IMR-90 (cell line): ENCODE results near the gene EPHA5. TPM values are rescaled to one million over a fixed set of nuclear protein-coding genes. Genes with fewer than 3 reads are reported as not detected.
"Not testable (repeated sequence)": the region's sequence is repeated elsewhere in the genome, so short reads cannot be mapped to it uniquely, and the experiment has no call there.

ENCODE experiments used
- ATAC-seq: fragments of 200-7000 bp; cut with Tn5 transposase; 2 replicates; pipeline ENCODE4 v1.9.1; 2020; ENCODE audit warnings: low read depth, mild to moderate bottlenecking, moderate library complexity
- BruUV-seq: library from RNA; stranded (reverse); fragments of 400-500 nt; replicated peaks from 2 replicates; lab custom pipeline; 2021; lab: Mats Ljungman, UMichigan
- CTCF ChIA-PET: fragments of 300-600 bp; formaldehyde crosslinking; extraction: SDS; loops from one replicate; lab custom pipeline; 2021; ENCODE audit warnings: antibody characterized with exemption; lab: Yijun Ruan, JAX
- POLR2A ChIA-PET: fragments of 300-600 bp; sonication (Branson Sonifier 250); formaldehyde crosslinking; loops from one replicate; lab custom pipeline; 2022; ENCODE audit warnings: antibody characterized with exemption; ENCODE audit not compliant: unreplicated experiment; lab: Charles Lee
- DNase-seq: peaks from one replicate; pipeline ENCODE4 v3.0.0; 2013
- H2AFZ ChIP-seq: replicated peaks from 2 replicates; pipeline ENCODE3; 2013; ENCODE audit warnings: low read length, mild to moderate bottlenecking; ENCODE audit not compliant: poor library complexity
- H2AK5ac ChIP-seq: 2 replicates; pipeline ENCODE4 v1.6.1; 2013; ENCODE audit warnings: low read depth, low read length, inconsistent platforms
- H2AK9ac ChIP-seq: replicated peaks from 2 replicates; pipeline ENCODE3; 2013; ENCODE audit warnings: mild to moderate bottlenecking, low read depth, low read length, moderate library complexity; ENCODE audit not compliant: poor library complexity
- H2BK120ac ChIP-seq: 2 replicates; pipeline ENCODE4 v1.6.1; 2013; ENCODE audit warnings: low read depth, low read length, inconsistent platforms
- H2BK15ac ChIP-seq: 3 replicates; pipeline ENCODE4 v1.6.1; 2013; ENCODE audit warnings: low read depth, low read length, inconsistent platforms
- H2BK20ac ChIP-seq: 2 replicates; pipeline ENCODE4 v1.6.1; 2013; ENCODE audit warnings: low read depth, mild to moderate bottlenecking, inconsistent platforms, low read length, moderate library complexity
- H2BK5ac ChIP-seq: 2 replicates; pipeline ENCODE4 v1.6.1; 2013; ENCODE audit warnings: mild to moderate bottlenecking, low read depth, low read length, inconsistent platforms; ENCODE audit not compliant: poor library complexity, severe bottlenecking
- H3K14ac ChIP-seq: replicated peaks from 2 replicates; pipeline ENCODE4 v1.6.1; 2013; ENCODE audit warnings: low read depth, low read length, inconsistent platforms
- H3K18ac ChIP-seq: 2 replicates; pipeline ENCODE4 v1.6.1; 2013; ENCODE audit warnings: low read depth, low read length, control low read depth
- H3K23ac ChIP-seq: 2 replicates; pipeline ENCODE4 v1.6.1; 2013; ENCODE audit warnings: low read depth, low read length, inconsistent platforms
- H3K27ac ChIP-seq: 2 replicates; pipeline ENCODE4 v1.5.1; 2013; ENCODE audit warnings: mild to moderate bottlenecking, control low read depth, low read length; ENCODE audit not compliant: insufficient read depth
- H3K27me3 ChIP-seq: 2 replicates; pipeline ENCODE4 v1.6.1; 2013; ENCODE audit warnings: low read length; ENCODE audit not compliant: control insufficient read depth, insufficient read depth
- H3K36me3 ChIP-seq: 2 replicates; pipeline ENCODE4 v1.6.1; 2013; ENCODE audit warnings: low read length, mixed read lengths; ENCODE audit not compliant: control insufficient read depth, insufficient read depth
- H3K4ac ChIP-seq: 2 replicates; pipeline ENCODE4 v1.6.1; 2013; ENCODE audit warnings: low read depth, low read length, inconsistent platforms
- H3K4me1 ChIP-seq: 2 replicates; pipeline ENCODE4 v1.6.1; 2013; ENCODE audit warnings: low read length, mixed read lengths; ENCODE audit not compliant: control insufficient read depth, insufficient read depth
- H3K4me2 ChIP-seq: 2 replicates; pipeline ENCODE4 v1.6.1; 2013; ENCODE audit warnings: low read depth, mild to moderate bottlenecking, control low read depth, low read length, moderate library complexity
- H3K4me3 ChIP-seq: 2 replicates; pipeline ENCODE4 v1.5.1; 2013; ENCODE audit warnings: low read depth, mild to moderate bottlenecking, control low read depth, low read length, moderate library complexity; ENCODE audit not compliant: insufficient read depth
- H3K56ac ChIP-seq: 2 replicates; pipeline ENCODE4 v1.6.1; 2013; ENCODE audit warnings: low read length, inconsistent platforms; ENCODE audit not compliant: insufficient read depth; ENCODE audit errors: extremely low read depth
- H3K79me1 ChIP-seq, 2 experiments: 2 replicates each; pipeline ENCODE4 v1.6.1; 2013; ENCODE audit warnings: low read length in 2 of 2, inconsistent platforms in 1 of 2, low read depth in 1 of 2
- H3K9ac ChIP-seq: 2 replicates; pipeline ENCODE4 v1.6.1; 2013; ENCODE audit warnings: low read depth, low read length, control low read depth
- H3K9me1 ChIP-seq: 2 replicates; pipeline ENCODE4 v1.6.1; 2013; ENCODE audit warnings: low read length, inconsistent platforms; ENCODE audit not compliant: insufficient read depth
- H3K9me3 ChIP-seq: 2 replicates; pipeline ENCODE4 v1.6.1; 2013; ENCODE audit warnings: low read length; ENCODE audit not compliant: control insufficient read depth, insufficient read depth
- H4K20me1 ChIP-seq: 2 replicates; pipeline ENCODE4 v1.6.1; 2013; ENCODE audit warnings: low read length, inconsistent platforms; ENCODE audit not compliant: insufficient read depth
- H4K5ac ChIP-seq: 2 replicates; pipeline ENCODE4 v1.6.1; 2013; ENCODE audit warnings: mild to moderate bottlenecking, low read depth, low read length, control low read depth
- H4K8ac ChIP-seq, 2 experiments: 2 replicates each; pipeline ENCODE4 v1.6.1; 2013; ENCODE audit warnings: low read depth in 2 of 2, low read length in 2 of 2, control low read depth in 1 of 2, inconsistent platforms in 1 of 2
- H4K91ac ChIP-seq: 2 replicates; pipeline ENCODE4 v1.6.1; 2013; ENCODE audit warnings: low read depth, low read length, inconsistent platforms; ENCODE audit not compliant: insufficient read depth
- WGBS, 2 experiments: methylation state at CpG; one replicate each; pipeline versions ENCODE4 v1.1.5 to v1.1.7; 2013; ENCODE audit warnings: missing lambda C conversion rate in 2 of 2; ENCODE audit not compliant: insufficient read length in 1 of 2; ENCODE audit errors: extremely low coverage in 2 of 2; 5-methylcytosine and 5-hydroxymethylcytosine counted together
- dilution Hi-C: fragments of 300-500 bp; cut with HindIII; formaldehyde crosslinking; loops from one replicate; pipeline ENCODE4 v1.14.3; 2018; ENCODE audit warnings: low sequenced_read_pairs; ENCODE audit not compliant: unreplicated experiment
- in situ Hi-C: fragments of 300-500 bp; cut with MboI; formaldehyde crosslinking; loops from 3 replicates; pipeline ENCODE4 v1.14.3; 2019; ENCODE audit warnings: low sequenced_read_pairs, inconsistent platforms, mixed read lengths
- intact Hi-C: fragments of 100-400 bp; cut with micrococcal nuclease; formaldehyde crosslinking; loops from 2 replicates; pipeline ENCODE4 v1.10.0; 2022
- polyA plus RNA-seq, 3 experiments: library from polyadenylated mRNA; depleted of rRNA; stranded (reverse); fragments of >200 nt; gene quantifications; 2 replicates each; pipeline ENCODE4 v1.2.3, GENCODE V29; 2012; ENCODE audit warnings: low replicate concordance in 1 of 3
- total RNA-seq: library from RNA; depleted of rRNA; stranded (reverse); fragments of >200 nt; gene quantifications from 2 replicates; pipeline ENCODE4 v1.2.3, GENCODE V29; 2012

The EPHA5 gene
- total and polyA plus RNA-seq, 2 of the 4 experiments (the other 2 are of a cell fraction) = 0.07 to 0.18 TPM

GRCh38 chr4:65308626-65309025 is 361.7 kb downstream of the EPHA5 start:
- ATAC-seq, H3K9me1 ChIP-seq, H3K4me2 ChIP-seq, H2AK9ac ChIP-seq, dilution Hi-C loops, H3K79me1 ChIP-seq, H3K18ac ChIP-seq, H3K9ac ChIP-seq, H3K4me1 ChIP-seq, POLR2A ChIA-PET, H2BK5ac ChIP-seq, H2BK20ac ChIP-seq, H2AK5ac ChIP-seq, H3K56ac ChIP-seq, H2AFZ ChIP-seq, H3K27ac ChIP-seq, H4K20me1 ChIP-seq, H3K27me3 ChIP-seq, H4K8ac ChIP-seq, H4K5ac ChIP-seq, CTCF ChIA-PET, H2BK120ac ChIP-seq, H3K36me3 ChIP-seq, H3K4ac ChIP-seq, intact Hi-C loops, BruUV-seq, DNase-seq, H4K91ac ChIP-seq, H2BK15ac ChIP-seq, H3K14ac ChIP-seq, H3K23ac ChIP-seq, H3K4me3 ChIP-seq, H3K9me3 ChIP-seq, in situ Hi-C loops: not testable (repeated sequence)
- WGBS, 2 experiments = no CpG with 5 or more reads among the region's 8 CpGs
